ENCODE data around the gene HIGD2A. TPM values are rescaled to one million over a fixed set of nuclear protein-coding genes. Genes with fewer than 3 reads are reported as not detected.

Gene HIGD2A
- total and polyA plus RNA-seq, 2 of the 13 experiments (the other 11 are each of a cell fraction or from before 2014, with no cell fraction given), result 89.2 to 146 TPM

- 96% methylated on average over 8 of the region's 9 CpGs for WGBS (ENCODE audit: low lambda C conversion rate)
- intact Hi-C loops (cut with micrococcal nuclease; ENCODE audit: unreplicated experiment) (no loop called here), in situ Hi-C loops (cut with HindIII; ENCODE audit: extremely low pct_ligation_motif_present, low pct_unique_long_range_greater_than_20kb) (no loop called here)
- no TSS peak for BruUV-seq (replicated peaks)
- Histone ChIP-seq H3K27ac (ENCODE audit: extremely low read length, insufficient read depth, low read length) (no peak overlapping the region), H3K27me3 (ENCODE audit: control insufficient read depth in 1 of 2, insufficient read depth in 2 of 2, low read length in 2 of 2) (no peaks in the 10 kb centered on the region), H3K9me3 (ENCODE audit: low read length) (no peaks in the 10 kb centered on the region), H4K20me1 (ENCODE audit: insufficient read depth, low read length) (no peaks in the 10 kb centered on the region), H3K4me3 (replicated peaks in 1 of 3; ENCODE audit: insufficient read depth in 1 of 3, low read depth in 2 of 3, low read length in 3 of 3) (no peak overlapping the region), H3K79me2 (ENCODE audit: insufficient read depth, low read length) (no peaks in the 10 kb centered on the region), H3K36me3 (replicated peaks in 1 of 2; ENCODE audit: control insufficient read depth in 1 of 2, insufficient read depth in 2 of 2, low read length in 2 of 2) (peaks cover 2 to 6% of the 10 kb centered on the region in 2 experiments; a peak in 4 of 5 replicates), H3K4me2 (ENCODE audit: low read depth, low read length) (no peak overlapping the region), H2AFZ (ENCODE audit: low read length) (no peak overlapping the region), H3K9ac (ENCODE audit: insufficient read depth, low read depth, low read length) (no peak overlapping the region), H3K4me1 (ENCODE audit: insufficient read depth, low read length) (peaks cover 25% of the 10 kb centered on the region)
- DNase-seq (ENCODE audit: low spot score) (no peak), ATAC-seq (no peak), FAIRE-seq (no peak)
- ChIA-PET POLR2A (no interaction called here), CTCF (ENCODE audit: low intra/inter-chr PET ratio, low total read pairs) (no interaction called here)
- TF ChIP-seq TBP (CRISPR knock-in tag; IDR thresholded peaks at IDR 0.05) (no peak), ZNF777 (CRISPR knock-in tag; IDR thresholded peaks at IDR 0.05) (no peak), ZNF446 (CRISPR knock-in tag; IDR thresholded peaks at IDR 0.05) (no peak)
These were observed 18.0 kb downstream of the HIGD2A start for GRCh38 chr5:176406436-176407052.

GRCh38 chr5:176407456-176408251 lies 19.1 kb downstream of the HIGD2A start:
- Histone ChIP-seq H3K27me3 (ENCODE audit: control insufficient read depth in 1 of 2, insufficient read depth in 2 of 2, low read length in 2 of 2) (no peaks in the 10 kb centered on the region), H3K27ac (ENCODE audit: extremely low read length, insufficient read depth, low read length) (no peak overlapping the region), H3K4me3 (replicated peaks in 1 of 3; ENCODE audit: insufficient read depth in 1 of 3, low read depth in 2 of 3, low read length in 3 of 3) (no peak overlapping the region), H3K4me1 (ENCODE audit: insufficient read depth, low read length) (peaks cover 20% of the 10 kb centered on the region), H3K4me2 (ENCODE audit: low read depth, low read length) (no peak overlapping the region), H3K9ac (ENCODE audit: insufficient read depth, low read depth, low read length) (no peak overlapping the region), H4K20me1 (ENCODE audit: insufficient read depth, low read length) (no peaks in the 10 kb centered on the region), H2AFZ (ENCODE audit: low read length) (no peak overlapping the region), H3K36me3 (replicated peaks in 1 of 2; ENCODE audit: control insufficient read depth in 1 of 2, insufficient read depth in 2 of 2, low read length in 2 of 2) (peaks cover 2 to 6% of the 10 kb centered on the region in 2 experiments; a peak in 4 of 5 replicates), H3K79me2 (ENCODE audit: insufficient read depth, low read length) (no peaks in the 10 kb centered on the region), H3K9me3 (ENCODE audit: low read length) (no peaks in the 10 kb centered on the region)
- no TSS peak for BruUV-seq (replicated peaks)
- no peak for DNase-seq (ENCODE audit: low spot score)
- FAIRE-seq, result no peak
- 95% methylated on average over 6 of the region's 6 CpGs for WGBS (ENCODE audit: low lambda C conversion rate)
- POLR2A ChIA-PET, result no interaction called here
- in situ Hi-C loops (cut with HindIII; ENCODE audit: extremely low pct_ligation_motif_present, low pct_unique_long_range_greater_than_20kb), result no loop called here
- CTCF ChIA-PET (ENCODE audit: low intra/inter-chr PET ratio, low total read pairs), result no interaction called here
- intact Hi-C loops (cut with micrococcal nuclease; ENCODE audit: unreplicated experiment), result no loop called here
- no peak for ATAC-seq
- no peak for TF ChIP-seq SMC3 (IDR thresholded peaks at IDR 0.05; ENCODE audit: low read length)
- no peak for TF ChIP-seq ZNF256 (CRISPR knock-in tag; conservative IDR thresholded peaks at IDR 0.05)
- TF ChIP-seq ZFP82 (CRISPR knock-in tag; IDR thresholded peaks at IDR 0.05; ENCODE audit: borderline replicate concordance), result no peak
- TF ChIP-seq, protein P1, sequence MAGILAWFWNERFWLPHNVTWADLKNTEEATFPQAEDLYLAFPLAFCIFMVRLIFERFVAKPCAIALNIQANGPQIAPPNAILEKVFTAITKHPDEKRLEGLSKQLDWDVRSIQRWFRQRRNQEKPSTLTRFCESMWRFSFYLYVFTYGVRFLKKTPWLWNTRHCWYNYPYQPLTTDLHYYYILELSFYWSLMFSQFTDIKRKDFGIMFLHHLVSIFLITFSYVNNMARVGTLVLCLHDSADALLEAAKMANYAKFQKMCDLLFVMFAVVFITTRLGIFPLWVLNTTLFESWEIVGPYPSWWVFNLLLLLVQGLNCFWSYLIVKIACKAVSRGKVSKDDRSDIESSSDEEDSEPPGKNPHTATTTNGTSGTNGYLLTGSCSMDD (CRISPR knock-in tag; IDR thresholded peaks at IDR 0.05), result no peak
- TF ChIP-seq ESRRA (CRISPR knock-in tag; IDR thresholded peaks at IDR 0.05; ENCODE audit: low read depth), result no peak
- TF ChIP-seq, protein P2, sequence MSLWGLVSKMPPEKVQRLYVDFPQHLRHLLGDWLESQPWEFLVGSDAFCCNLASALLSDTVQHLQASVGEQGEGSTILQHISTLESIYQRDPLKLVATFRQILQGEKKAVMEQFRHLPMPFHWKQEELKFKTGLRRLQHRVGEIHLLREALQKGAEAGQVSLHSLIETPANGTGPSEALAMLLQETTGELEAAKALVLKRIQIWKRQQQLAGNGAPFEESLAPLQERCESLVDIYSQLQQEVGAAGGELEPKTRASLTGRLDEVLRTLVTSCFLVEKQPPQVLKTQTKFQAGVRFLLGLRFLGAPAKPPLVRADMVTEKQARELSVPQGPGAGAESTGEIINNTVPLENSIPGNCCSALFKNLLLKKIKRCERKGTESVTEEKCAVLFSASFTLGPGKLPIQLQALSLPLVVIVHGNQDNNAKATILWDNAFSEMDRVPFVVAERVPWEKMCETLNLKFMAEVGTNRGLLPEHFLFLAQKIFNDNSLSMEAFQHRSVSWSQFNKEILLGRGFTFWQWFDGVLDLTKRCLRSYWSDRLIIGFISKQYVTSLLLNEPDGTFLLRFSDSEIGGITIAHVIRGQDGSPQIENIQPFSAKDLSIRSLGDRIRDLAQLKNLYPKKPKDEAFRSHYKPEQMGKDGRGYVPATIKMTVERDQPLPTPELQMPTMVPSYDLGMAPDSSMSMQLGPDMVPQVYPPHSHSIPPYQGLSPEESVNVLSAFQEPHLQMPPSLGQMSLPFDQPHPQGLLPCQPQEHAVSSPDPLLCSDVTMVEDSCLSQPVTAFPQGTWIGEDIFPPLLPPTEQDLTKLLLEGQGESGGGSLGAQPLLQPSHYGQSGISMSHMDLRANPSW (CRISPR knock-in tag; IDR thresholded peaks at IDR 0.05; ENCODE audit: borderline replicate concordance), result no peak
- no peak for TF ChIP-seq NFYB (CRISPR knock-in tag; IDR thresholded peaks at IDR 0.05)

All from HepG2 (cell line).